ENCODE data around the gene ADAMTS19. TPM values are rescaled to one million over a fixed set of nuclear protein-coding genes. Genes with fewer than 3 reads are reported as not detected.

The ADAMTS19 gene
- total RNA-seq, 1 donor from 2014 or later: 40.4 TPM

DNA sequence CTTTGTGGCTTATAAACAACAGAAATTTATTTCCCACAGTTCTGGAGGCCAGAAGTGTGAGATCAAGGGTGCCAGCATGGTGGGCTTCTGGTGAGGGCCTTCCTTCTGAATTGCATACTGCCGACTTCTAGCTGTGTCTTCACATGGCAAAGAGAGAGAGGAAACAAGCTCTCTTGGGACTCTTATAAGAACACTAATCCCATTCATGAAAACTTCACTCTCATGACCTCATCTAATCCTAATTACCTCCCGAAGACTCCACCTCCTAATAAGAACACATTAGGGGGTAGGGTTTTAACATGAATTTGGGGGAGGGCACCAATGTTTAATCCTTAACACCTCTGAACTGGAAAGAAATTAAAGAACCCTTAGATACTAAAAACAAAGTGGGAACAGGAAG, 211.9 kb downstream of the ADAMTS19 start:
- no peak for DNase-seq (ENCODE audit: low spot score)

GRCh38 chr5:129679671-129680070, 219.6 kb downstream of the ADAMTS19 start:
- DNase-seq (ENCODE audit: low spot score): no peak

DNA sequence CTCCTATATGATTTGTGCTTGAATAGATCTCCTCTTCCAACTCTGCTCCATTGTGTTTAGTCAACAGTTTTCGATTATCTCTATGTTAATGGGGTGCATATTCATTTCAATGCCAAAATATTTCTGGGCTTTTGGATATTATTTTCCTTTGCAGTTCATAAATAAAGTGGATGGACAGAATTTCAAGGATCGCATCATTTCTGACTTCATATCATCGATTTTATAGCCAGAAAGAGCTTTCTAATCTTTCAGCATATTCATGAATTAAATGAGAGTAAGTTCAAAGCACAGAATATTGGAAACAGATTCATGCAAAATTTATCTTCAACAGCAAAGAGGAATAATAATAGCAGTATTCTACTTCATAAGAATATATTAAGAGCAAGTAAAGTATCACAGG, 227.8 kb downstream of the ADAMTS19 start:
- no peak for DNase-seq (ENCODE audit: low spot score)

DNA sequence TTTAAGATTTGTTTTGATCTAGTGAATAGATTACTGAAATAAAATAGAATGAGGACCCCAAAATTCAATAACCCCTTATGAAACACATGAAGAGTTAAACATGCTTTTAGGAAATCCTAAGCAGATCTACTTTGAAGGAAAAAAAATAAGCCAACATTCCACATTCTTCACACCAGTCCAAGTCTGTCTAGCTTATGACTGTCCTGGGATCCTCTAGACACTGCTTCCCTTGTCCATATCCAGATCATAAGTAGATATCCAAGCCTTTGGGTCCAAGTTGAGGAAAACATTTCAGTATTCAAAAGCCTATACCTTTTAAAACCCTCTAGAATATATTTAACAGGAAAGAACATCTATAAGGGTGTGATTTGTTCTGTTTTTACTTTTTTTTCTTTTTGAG, 228.9 kb downstream of the ADAMTS19 start:
- DNase-seq (ENCODE audit: low spot score): no peak

DNA sequence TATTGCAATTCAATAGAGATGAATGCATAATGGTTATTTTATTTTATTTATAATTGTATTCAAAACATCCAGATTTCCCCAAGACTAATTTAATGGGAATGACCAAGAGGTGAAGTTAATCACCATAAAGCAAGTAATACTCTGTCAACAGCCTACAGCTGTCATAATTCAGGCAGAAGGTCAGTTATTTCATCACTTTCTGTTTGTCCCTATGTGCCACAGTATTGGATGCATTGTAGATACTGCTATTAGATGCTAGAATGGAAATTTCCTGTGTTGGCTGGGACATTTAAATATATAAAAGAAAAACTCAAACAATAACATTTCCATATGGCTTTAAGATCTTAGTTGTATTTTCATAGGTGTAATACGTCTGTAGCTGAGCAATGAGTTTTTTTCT, 231.1 kb downstream of the ADAMTS19 start:
- DNase-seq (ENCODE audit: low spot score): no peak

DNA sequence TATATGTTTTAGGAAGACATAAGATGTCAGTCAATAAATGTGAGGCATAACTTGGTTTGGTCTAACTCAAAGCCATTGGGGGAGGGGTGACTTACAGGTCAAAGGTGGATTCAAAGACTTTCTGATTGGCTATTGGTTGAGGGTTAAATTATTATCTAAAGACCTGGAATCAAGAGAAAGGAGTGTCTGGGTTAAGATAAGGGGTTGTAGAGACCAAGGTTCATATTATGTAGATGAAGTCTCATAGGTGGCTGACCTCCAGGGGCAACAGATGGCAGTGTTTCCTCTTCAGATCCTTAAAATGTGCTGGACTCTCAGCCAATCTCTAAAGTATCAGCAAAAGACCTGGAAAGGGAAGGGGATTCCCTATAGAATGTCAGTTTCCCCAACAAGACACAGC, 236.5 kb downstream of the ADAMTS19 start:
- no peak for DNase-seq (ENCODE audit: low spot score)

DNA sequence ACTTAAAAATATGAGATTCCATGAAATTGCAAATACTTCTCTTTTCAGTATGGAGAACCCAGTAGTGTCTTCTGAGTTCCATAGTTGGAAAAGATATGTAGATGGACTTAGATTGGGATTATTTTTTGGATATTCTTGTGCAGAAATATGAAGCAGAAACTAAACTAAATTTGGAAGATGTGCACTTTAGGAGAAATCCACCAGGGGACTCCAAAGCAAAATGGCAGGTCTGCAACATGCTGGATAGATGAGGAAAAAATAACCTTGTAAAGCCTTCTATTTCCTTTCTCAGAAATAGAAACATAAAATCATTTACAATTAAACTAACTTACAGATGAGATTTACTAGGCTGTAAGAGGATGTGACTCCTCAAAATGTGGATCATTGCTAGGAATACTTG, 238.6 kb downstream of the ADAMTS19 start:
- no peak for DNase-seq (ENCODE audit: low spot score)

DNA sequence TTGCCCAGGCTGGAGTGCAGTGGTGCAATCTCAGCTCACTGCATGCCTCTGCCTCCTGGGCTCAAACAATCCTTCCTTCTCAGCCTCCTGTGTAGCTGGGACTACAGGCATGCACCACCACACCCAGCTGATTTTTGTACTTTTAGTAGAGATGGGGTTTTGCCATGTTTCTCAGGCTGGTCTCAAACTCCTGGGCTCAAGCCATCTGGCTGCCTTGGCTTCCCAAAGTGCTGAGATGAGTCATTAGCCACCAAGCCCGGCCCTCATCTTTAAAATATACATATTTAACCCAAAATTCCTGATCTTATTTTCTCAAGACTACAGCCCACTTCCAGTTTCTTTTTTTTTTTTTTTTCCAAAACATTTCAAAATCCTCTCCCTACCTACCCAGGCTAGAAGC, 256.1 kb downstream of the ADAMTS19 start:
- DNase-seq (ENCODE audit: low spot score): no peak

DNA sequence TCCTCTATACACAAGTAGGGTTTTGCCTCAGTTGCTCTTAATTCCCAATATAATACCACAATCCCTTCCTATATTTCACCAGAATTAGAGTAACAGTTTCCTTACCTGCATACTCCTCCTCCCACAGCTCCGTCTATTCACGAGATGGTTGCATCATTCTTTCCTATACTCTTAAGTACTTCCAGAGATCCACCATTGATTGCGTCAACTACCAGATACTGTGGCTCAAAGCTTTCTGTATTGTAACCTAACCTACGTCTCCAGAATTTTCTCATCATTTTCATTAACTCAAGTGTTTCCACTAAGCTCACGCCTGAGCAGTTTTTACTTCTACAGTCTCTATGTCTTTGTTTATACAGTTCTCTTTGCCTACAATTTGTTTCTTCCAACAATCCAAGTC, 256.6 kb downstream of the ADAMTS19 start:
- no peak for DNase-seq (ENCODE audit: low spot score)

- no peak for DNase-seq (ENCODE audit: low spot score)
Measured at GRCh38 chr5:129717751-129718310, 257.7 kb downstream of the ADAMTS19 start.

DNA sequence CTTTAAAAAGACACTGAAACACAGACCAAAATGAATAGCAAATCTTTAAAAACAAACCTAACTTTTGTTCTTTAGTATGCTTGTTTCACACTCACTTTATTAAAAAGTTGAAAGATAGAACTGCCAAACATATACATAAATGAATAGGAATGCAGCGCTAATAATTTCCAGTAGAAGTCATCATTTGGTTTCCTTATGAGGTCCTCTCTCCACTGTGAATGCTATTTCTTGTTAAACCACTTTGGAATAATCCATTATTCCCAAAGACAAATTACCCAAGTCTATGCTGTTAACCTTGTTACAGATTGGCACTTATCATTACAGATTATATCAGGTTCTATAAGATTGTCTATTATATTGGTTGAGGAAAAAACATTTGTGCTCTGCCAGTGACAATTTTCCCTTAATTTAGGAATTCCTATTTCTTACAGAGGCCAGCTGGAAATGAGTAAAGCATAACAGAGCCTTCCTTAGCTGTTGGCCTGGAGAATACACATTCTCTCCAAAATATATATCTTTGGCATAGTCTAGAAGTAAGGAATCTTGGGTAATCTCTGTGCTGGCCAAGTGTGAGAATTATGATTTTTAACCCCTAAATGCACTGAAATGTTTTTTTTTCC, 258.5 kb downstream of the ADAMTS19 start:
- DNase-seq (ENCODE audit: low spot score): peak; percentile 37

GRCh38 chr5:129724222-129724621, 264.1 kb downstream of the ADAMTS19 start:
- no peak for DNase-seq (ENCODE audit: low spot score)

DNA sequence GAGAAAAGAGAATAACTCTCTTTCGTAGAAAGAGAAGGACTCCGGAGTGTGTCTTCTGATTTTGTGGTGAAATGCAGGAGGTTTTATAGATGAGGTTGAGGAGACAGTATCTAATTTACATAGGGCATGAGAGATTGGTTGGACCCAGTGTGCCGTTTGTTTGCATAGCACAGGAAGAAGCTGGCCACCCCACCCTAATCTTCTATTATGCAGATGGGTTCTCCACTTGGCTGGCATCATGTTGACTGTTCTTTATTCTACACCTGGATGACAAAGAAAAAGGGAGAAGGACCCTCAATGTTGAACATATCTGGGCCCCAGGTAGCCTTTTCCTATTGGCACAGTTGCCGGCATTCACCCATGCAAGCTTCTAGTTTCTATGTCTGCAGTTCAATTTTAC, 264.5 kb downstream of the ADAMTS19 start:
- no peak for DNase-seq (ENCODE audit: low spot score)

DNA sequence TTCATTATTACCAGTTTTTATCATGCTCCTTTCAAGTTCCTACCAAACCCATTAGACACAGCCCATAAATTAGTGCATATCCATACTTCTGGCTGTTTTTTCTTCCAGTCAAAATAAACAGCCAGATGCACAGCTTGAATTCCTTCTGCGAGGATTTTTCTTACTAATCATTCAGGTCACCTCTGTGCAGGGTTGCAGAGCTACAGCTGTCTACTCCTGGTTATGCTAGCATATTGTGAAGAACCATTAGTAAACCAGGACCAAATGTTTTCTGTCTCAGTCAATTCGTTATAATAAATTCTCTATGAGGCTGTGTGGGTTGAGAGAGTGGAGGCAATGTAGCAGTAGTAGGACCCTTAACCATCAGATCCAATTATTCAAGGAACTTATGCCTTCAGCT, 279.7 kb downstream of the ADAMTS19 start:
- DNase-seq (ENCODE audit: low spot score): no peak

DNA sequence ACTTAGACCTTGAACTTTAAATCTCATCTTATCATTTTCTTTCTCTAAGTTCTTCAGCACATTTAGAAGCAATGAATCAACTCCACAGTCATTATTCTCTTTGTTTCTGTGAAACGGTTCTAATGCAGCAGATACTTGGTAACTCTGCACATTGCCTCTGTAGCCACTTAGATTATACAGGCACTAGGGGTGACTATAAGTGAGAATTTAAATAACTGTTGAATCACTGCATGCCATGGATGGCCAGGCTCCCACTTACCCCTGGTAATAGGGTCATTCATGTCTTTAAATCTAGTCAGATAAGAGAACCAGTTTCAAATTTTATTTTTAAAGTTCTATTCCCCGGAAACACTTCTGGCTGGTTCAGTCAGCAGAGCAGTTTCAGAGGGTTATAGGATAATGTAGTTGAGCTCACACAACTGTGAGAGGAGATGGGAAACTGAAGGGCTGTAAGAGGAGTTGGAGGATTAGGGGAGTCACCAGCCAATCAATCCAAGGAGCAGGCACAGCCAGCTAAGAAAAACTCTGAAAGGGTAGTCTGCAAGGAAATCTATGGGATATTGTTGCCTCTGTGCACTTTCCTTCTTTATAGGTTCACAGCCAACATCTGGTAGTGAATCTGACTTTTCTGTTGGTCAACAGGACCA, 283.6 kb downstream of the ADAMTS19 start:
- DNase-seq (ENCODE audit: low spot score): peak; percentile 63

GRCh38 chr5:129745997-129746396, 285.9 kb downstream of the ADAMTS19 start:
- DNase-seq (ENCODE audit: low spot score): no peak

DNA sequence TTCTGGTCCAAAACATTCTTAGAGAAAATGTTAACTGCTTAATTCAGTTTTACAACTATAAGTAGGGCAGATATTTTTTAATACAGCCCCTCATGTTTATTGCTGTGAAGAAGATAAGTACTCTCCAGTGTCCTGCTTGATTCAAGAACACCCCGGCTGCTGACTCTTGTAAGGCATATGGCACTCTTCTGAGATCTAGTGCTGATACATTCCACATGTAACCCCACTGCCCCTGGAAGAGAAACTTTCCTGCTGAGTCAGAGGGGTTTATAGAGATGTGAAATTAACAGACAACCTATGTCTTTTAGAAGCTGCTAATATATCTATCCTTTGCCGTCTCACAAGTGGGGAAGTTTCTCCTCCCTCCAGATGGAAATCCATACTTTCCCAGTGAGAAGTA, 286.8 kb downstream of the ADAMTS19 start:
- DNase-seq (ENCODE audit: low spot score): peak; percentile 54

DNA sequence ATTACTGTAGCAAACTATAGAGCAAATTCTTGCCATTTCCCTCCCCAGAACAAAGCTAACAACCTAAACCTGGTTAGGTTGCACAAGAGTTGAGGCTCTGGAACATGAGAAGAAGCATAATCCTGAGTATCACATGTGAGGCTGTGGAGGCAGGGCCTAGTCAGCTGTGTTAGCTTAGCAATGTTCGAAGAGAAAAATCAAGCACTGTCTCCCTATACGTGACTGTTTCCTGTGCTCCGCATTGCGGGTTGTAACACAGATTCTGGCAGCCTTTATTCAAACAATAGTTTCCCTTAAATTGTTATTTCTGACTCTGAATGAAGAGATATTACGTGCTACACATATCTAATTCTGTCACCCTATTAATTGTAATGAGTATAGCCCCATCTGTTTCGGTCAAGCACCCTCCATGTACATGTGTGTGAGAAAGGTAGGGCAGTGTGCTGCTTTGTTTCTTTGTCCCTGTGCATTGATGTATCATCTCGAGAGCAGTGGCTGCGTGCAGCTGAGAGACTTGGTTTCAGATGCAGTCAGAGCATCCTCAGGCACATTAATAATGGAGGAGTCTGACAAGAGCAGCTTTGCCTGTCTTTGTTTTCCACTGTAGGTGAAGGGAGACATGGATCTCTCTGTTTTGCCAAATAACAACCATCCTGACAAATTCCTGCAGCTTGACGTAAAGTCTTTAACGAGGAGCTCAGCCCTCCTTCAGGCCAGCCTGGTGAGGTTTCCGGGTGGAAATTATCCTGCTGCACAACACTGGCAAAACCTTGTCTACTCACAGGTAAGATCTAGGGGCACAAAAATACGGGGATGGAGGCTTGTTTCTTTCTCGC, 287.7 kb downstream of the ADAMTS19 start, which contains the start of gene MINAR2:
TSS of gene MINAR2 (plus strand) at position 523 of the 836 bp plus-strand sequence. CDS start at position 620, 97 bp downstream.
- no peak for DNase-seq (ENCODE audit: low spot score)

GRCh38 chr5:129748913-129749880, 289.1 kb downstream of the ADAMTS19 start:
- DNase-seq (ENCODE audit: low spot score): no peak

DNA sequence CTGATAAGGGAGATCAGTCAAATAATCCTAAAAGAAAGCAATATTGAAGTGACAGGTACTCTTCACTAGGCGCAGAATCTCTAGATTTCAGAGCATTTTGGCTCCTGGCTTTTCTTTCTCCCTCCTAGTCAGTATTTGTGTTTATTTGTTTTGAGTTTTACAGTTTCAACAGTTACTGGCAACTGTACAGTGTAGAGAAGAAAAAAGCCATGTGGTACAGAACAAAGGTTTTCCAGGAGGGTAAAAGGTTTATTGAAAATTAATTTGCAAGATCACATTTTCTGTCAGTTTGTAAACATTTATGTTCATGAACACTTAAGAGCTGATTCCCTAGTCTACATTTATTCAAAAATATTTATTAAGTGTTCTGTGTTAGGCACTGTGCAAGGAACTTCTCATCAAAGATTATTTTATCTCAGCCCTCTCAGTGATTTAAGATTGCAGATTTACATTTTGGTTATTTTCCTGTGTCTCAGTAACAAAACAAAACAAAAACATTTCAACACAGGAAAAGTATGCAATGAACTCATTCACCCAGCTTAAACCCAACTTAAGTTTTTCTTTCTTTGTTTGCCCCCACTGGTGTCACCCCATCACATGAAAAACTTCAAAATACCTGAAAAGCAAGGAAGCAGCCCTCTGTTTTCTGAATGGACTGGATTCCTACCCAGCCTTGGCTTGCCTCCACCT, 300.7 kb downstream of the ADAMTS19 start:
- DNase-seq (ENCODE audit: low spot score): peak; percentile 60
